Measurements from ENCODE around the gene BMAL2. TPM values are rescaled to one million over a fixed set of nuclear protein-coding genes. Genes with fewer than 3 reads are reported as not detected.

Gene BMAL2
- total RNA-seq, 1 experiment from 2014 or later: 19.6 TPM

GRCh38 chr12:27309995-27310315, 22.7 kb upstream of the BMAL2 start:
- DNase-seq (ENCODE audit: low read depth): no peak
- in situ Hi-C loops (cut with HindIII; ENCODE audit: low pct_unique_long_range_greater_than_20kb, low sequenced_read_pairs): no loop called here

GRCh38 chr12:27316947-27317346, 15.7 kb upstream of the BMAL2 start:
- in situ Hi-C loops (cut with HindIII; ENCODE audit: low pct_unique_long_range_greater_than_20kb, low sequenced_read_pairs): no loop called here
- no peak for DNase-seq (ENCODE audit: low read depth)

- no peak for DNase-seq (ENCODE audit: low read depth)
- in situ Hi-C loops (cut with HindIII; ENCODE audit: low pct_unique_long_range_greater_than_20kb, low sequenced_read_pairs): no loop called here
These were observed 13.2 kb upstream of the BMAL2 start for GRCh38 chr12:27319409-27319808.

- DNase-seq (ENCODE audit: low read depth): no peak
- in situ Hi-C loops (cut with HindIII; ENCODE audit: low pct_unique_long_range_greater_than_20kb, low sequenced_read_pairs): no loop called here
These were observed 12.8 kb upstream of the BMAL2 start for GRCh38 chr12:27319848-27320247.

- in situ Hi-C loops (cut with HindIII; ENCODE audit: low pct_unique_long_range_greater_than_20kb, low sequenced_read_pairs): no loop called here
- DNase-seq (ENCODE audit: low read depth): no peak
These were observed 8.1 kb upstream of the BMAL2 start for GRCh38 chr12:27324530-27324929.

- no peak for DNase-seq (ENCODE audit: low read depth)
- in situ Hi-C loops (cut with HindIII; ENCODE audit: low pct_unique_long_range_greater_than_20kb, low sequenced_read_pairs): no loop called here
These were observed 1.8 kb upstream of the BMAL2 start for GRCh38 chr12:27330846-27331245.

GRCh38 chr12:27331291-27331926, 1.2 kb upstream of the BMAL2 start:
- in situ Hi-C loops (cut with HindIII; ENCODE audit: low pct_unique_long_range_greater_than_20kb, low sequenced_read_pairs): no loop called here
- DNase-seq (ENCODE audit: low read depth): peak; percentile 92

GRCh38 chr12:27331927-27332324, 710 bp upstream of the BMAL2 start:
- in situ Hi-C loops (cut with HindIII; ENCODE audit: low pct_unique_long_range_greater_than_20kb, low sequenced_read_pairs): no loop called here

GRCh38 chr12:27332407-27332713, 276 bp upstream of the BMAL2 start:
- in situ Hi-C loops (cut with HindIII; ENCODE audit: low pct_unique_long_range_greater_than_20kb, low sequenced_read_pairs): no loop called here

More at GRCh38 chr12:27331927-27332324, 710 bp upstream of the BMAL2 start:
- peak; percentile 50 for DNase-seq (ENCODE audit: low read depth)

GRCh38 chr12:27333403-27334009, 870 bp downstream of the BMAL2 start:
- no peak for DNase-seq (ENCODE audit: low read depth)
- in situ Hi-C loops (cut with HindIII; ENCODE audit: low pct_unique_long_range_greater_than_20kb, low sequenced_read_pairs): no loop called here

More at GRCh38 chr12:27332407-27332713, 276 bp upstream of the BMAL2 start:
- peak; percentile 63 for DNase-seq (ENCODE audit: low read depth)

GRCh38 chr12:27334042-27334720, 1.5 kb downstream of the BMAL2 start:
- in situ Hi-C loops (cut with HindIII; ENCODE audit: low pct_unique_long_range_greater_than_20kb, low sequenced_read_pairs): no loop called here
- peak; percentile 58 for DNase-seq (ENCODE audit: low read depth)

GRCh38 chr12:27334721-27335082, 2.1 kb downstream of the BMAL2 start:
- no peak for DNase-seq (ENCODE audit: low read depth)
- in situ Hi-C loops (cut with HindIII; ENCODE audit: low pct_unique_long_range_greater_than_20kb, low sequenced_read_pairs): no loop called here

- in situ Hi-C loops (cut with HindIII; ENCODE audit: low pct_unique_long_range_greater_than_20kb, low sequenced_read_pairs): no loop called here
- DNase-seq (ENCODE audit: low read depth): no peak
These were observed 3.0 kb downstream of the BMAL2 start for GRCh38 chr12:27335364-27336281.

GRCh38 chr12:27336282-27336653, 3.6 kb downstream of the BMAL2 start:
- in situ Hi-C loops (cut with HindIII; ENCODE audit: low pct_unique_long_range_greater_than_20kb, low sequenced_read_pairs): no loop called here
- peak; percentile 47 for DNase-seq (ENCODE audit: low read depth)

GRCh38 chr12:27337376-27337775, 4.7 kb downstream of the BMAL2 start:
- in situ Hi-C loops (cut with HindIII; ENCODE audit: low pct_unique_long_range_greater_than_20kb, low sequenced_read_pairs): no loop called here

GRCh38 chr12:27338473-27338872, 5.8 kb downstream of the BMAL2 start:
- no peak for DNase-seq (ENCODE audit: low read depth)
- in situ Hi-C loops (cut with HindIII; ENCODE audit: low pct_unique_long_range_greater_than_20kb, low sequenced_read_pairs): no loop called here

More at GRCh38 chr12:27337376-27337775, 4.7 kb downstream of the BMAL2 start:
- no peak for DNase-seq (ENCODE audit: low read depth)

GRCh38 chr12:27340971-27341370, 8.3 kb downstream of the BMAL2 start:
- DNase-seq (ENCODE audit: low read depth): no peak
- in situ Hi-C loops (cut with HindIII; ENCODE audit: low pct_unique_long_range_greater_than_20kb, low sequenced_read_pairs): no loop called here

- in situ Hi-C loops (cut with HindIII; ENCODE audit: low pct_unique_long_range_greater_than_20kb, low sequenced_read_pairs): no loop called here
- DNase-seq (ENCODE audit: low read depth): no peak
These were observed 9.9 kb downstream of the BMAL2 start for GRCh38 chr12:27342536-27342935.
